Nephron (organoid): ENCODE results near the gene HS3ST3A1.

Experiments
- H3K27ac Mint-ChIP-seq, 3 experiments: 2 replicates each; pipeline ENCODE4 v1.8.0; 2020; ENCODE audit warnings: mixed read lengths in 3 of 3, mild to moderate bottlenecking in 2 of 3, moderate library complexity in 1 of 3
- H3K27me3 Mint-ChIP-seq: 2 replicates; pipeline ENCODE4 v1.8.0; 2021; ENCODE audit warnings: low read depth, mild to moderate bottlenecking, moderate library complexity, mixed read lengths
- H3K36me3 Mint-ChIP-seq: 2 replicates; pipeline ENCODE4 v1.8.0; 2020; ENCODE audit warnings: low read depth, mixed read lengths
- H3K4me1 Mint-ChIP-seq: 2 replicates; pipeline ENCODE4 v1.8.0; 2020; ENCODE audit warnings: mixed read lengths
- H3K4me3 Mint-ChIP-seq, 3 experiments: 2 replicates each; pipeline ENCODE4 v1.8.0; 2020; ENCODE audit warnings: mild to moderate bottlenecking in 3 of 3, mixed read lengths in 3 of 3, moderate library complexity in 2 of 3
- H3K9me3 Mint-ChIP-seq: 2 replicates; pipeline ENCODE4 v1.8.0; 2020; ENCODE audit warnings: mixed read lengths
- TF ChIP-seq, protein P1 (sequence below), 3 experiments: fragments of 200-600 bp; sonication (generic); IDR thresholded peaks; one replicate each; pipeline ENCODE4 v1.5.0; 2021; ENCODE audit warnings: antibody characterized with exemption in 3 of 3; ENCODE audit not compliant: unreplicated experiment in 3 of 3

HS3ST3A1 gene

DNA sequence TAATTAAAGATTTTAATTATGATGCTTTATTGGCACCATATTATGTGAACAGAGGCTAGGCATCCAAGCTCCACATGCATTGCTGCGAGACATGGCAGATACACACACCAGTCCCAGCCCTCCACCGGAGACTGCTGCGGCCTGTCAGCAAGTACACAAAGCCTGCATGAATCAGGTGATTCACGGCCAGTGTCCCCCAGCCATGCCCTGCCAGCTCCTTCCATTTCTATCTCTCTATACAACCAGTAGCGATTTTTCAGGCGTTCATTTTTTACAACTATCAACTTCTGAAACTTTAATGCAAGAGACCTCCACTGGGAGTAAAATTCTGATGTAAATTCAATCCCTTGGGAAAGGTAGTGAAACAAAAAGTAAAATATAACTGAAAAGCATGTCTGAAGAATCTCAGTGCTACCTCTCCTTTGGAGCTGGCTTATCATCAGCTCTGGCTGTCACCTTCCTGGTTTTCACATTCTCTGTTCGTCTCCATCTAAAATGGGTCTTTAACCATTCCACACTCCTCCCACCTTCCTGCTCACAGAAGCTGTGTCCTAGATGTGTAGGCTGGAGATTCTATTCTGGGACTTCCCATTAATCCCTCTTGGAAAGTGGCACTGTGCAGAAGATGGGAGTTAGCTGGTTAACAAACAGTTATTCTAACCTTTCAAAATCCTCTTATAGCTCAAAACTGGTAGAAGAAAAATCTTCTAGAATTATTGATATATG, 32.2 kb downstream of the HS3ST3A1 start:
- Mint-ChIP-seq H3K27me3 (peaks cover 16% of the 10 kb centered on the region), H3K9me3 (peaks cover 21% of the 10 kb centered on the region), H3K4me1 (peaks cover 44% of the 10 kb centered on the region), H3K27ac (peak overlapping the region; percentile 31 to 71 (median 36)), H3K4me3 (peak overlapping the region in 1 of 3 experiments; percentile 28), H3K36me3 (peaks cover 38% of the 10 kb centered on the region)
- TF ChIP-seq, protein P1, sequence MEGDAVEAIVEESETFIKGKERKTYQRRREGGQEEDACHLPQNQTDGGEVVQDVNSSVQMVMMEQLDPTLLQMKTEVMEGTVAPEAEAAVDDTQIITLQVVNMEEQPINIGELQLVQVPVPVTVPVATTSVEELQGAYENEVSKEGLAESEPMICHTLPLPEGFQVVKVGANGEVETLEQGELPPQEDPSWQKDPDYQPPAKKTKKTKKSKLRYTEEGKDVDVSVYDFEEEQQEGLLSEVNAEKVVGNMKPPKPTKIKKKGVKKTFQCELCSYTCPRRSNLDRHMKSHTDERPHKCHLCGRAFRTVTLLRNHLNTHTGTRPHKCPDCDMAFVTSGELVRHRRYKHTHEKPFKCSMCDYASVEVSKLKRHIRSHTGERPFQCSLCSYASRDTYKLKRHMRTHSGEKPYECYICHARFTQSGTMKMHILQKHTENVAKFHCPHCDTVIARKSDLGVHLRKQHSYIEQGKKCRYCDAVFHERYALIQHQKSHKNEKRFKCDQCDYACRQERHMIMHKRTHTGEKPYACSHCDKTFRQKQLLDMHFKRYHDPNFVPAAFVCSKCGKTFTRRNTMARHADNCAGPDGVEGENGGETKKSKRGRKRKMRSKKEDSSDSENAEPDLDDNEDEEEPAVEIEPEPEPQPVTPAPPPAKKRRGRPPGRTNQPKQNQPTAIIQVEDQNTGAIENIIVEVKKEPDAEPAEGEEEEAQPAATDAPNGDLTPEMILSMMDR (IDR thresholded peaks at IDR 0.05; ENCODE audit: unreplicated experiment in 3 of 3): no peak

DNA sequence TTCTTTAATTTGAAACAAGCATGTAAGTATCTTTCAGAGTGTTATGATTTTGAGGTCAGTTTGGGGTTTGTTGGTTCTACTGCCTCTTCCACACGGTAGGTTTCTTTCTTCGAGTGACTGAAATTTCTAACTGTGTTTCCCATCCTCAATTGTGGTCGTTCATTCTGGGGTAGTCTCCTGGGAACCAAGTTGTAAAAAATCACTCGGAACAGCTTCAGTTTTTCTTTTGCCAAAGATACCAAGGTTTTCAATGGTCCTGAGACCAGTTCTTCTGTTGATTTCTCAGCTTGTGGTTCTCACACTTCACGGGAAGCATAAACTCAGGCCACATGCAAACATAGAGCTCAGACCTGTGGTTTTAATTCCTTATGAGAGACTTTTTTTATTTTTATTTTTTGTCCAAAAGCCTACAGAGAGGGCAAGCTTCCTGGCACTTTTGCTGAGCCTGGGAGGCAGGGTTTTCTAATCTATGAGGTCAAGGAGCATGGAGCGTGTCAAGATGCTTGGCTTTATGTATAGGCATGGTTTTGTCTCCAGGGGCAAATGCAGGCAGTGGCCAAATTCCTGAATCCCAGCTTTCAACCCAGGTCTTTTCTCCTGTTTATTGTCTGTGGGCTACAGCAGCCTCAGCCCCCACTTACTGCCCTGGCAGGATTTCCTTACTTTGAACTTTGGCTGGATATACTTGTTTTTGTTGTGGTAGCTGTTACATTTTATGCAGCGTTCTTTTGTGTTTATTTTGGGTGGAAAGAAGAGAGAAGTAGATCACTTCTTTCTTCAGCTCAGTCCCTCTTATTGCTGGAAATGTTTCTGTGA, 32.9 kb downstream of the HS3ST3A1 start:
- Mint-ChIP-seq H3K27me3 (peaks cover 15% of the 10 kb centered on the region), H3K27ac (peak overlapping the region; percentile 31 to 71 (median 36)), H3K4me3 (no peak overlapping the region), H3K4me1 (peaks cover 44% of the 10 kb centered on the region), H3K36me3 (peaks cover 35% of the 10 kb centered on the region), H3K9me3 (peaks cover 21% of the 10 kb centered on the region)
- TF ChIP-seq, protein P1 (IDR thresholded peaks at IDR 0.05; ENCODE audit: unreplicated experiment in 3 of 3): no peak

DNA sequence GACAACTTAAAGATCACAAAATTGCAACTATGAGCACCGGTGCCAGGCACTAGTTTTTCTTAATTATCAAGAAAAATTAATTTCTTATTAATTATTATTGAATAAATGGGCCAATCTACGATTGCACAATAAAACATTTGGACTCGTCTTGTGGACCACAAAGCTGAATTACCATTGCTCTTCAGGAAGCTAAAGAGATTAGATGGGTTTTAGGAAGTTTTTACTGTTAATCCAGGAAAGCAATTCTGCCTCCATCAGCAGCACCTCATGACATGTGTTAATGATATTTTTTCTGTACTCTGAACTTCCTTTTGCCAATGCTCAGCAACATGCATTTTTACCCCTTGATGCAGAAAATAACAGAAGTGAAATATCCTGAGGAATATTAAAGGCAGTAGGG, 37.9 kb downstream of the HS3ST3A1 start:
- peaks cover 28% of the 10 kb centered on the region for H3K36me3 Mint-ChIP-seq
- TF ChIP-seq, protein P1 (IDR thresholded peaks at IDR 0.05; ENCODE audit: unreplicated experiment in 3 of 3): no peak
- peaks cover 23% of the 10 kb centered on the region for H3K4me1 Mint-ChIP-seq
- no peak overlapping the region for H3K4me3 Mint-ChIP-seq
- peaks cover 18% of the 10 kb centered on the region for H3K27me3 Mint-ChIP-seq
- H3K9me3 Mint-ChIP-seq: peaks cover 14% of the 10 kb centered on the region
- peak overlapping the region in 1 of 3 experiments; percentile 64 for H3K27ac Mint-ChIP-seq

DNA sequence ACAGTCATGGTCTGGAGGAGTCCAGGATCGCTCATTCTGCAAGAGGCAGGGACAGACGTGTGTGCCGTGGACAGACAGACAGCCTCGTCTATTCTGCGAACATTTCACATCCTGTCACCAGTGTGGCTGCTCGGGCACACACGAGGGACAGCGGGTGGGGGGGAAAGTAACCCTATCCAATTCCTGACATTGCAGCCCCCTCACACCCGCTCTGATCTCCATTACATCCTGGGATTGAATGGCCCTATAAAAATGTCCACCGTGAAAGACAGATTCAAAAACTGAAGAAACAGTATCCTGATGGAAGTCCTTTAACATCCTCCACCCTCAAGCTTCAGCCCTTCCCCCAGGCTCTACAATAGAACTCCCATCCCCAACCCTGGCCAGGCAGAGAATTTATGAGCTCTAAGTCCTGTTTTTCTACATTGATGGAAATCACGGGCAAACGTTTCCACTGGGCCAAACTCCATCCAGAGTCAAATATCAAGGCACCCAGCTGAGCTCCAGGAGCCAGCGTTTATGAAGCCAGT, 39.4 kb downstream of the HS3ST3A1 start:
- peaks cover 20% of the 10 kb centered on the region for H3K4me1 Mint-ChIP-seq
- TF ChIP-seq, protein P1 (IDR thresholded peaks at IDR 0.05; ENCODE audit: unreplicated experiment in 3 of 3): no peak
- H3K27me3 Mint-ChIP-seq: peaks cover 21% of the 10 kb centered on the region
- peak overlapping the region; percentile 54 to 85 (median 64) for H3K27ac Mint-ChIP-seq
- H3K36me3 Mint-ChIP-seq: peaks cover 15% of the 10 kb centered on the region
- peak overlapping the region; percentile 3 to 40 (median 24) for H3K4me3 Mint-ChIP-seq
- H3K9me3 Mint-ChIP-seq: peaks cover 10% of the 10 kb centered on the region

DNA sequence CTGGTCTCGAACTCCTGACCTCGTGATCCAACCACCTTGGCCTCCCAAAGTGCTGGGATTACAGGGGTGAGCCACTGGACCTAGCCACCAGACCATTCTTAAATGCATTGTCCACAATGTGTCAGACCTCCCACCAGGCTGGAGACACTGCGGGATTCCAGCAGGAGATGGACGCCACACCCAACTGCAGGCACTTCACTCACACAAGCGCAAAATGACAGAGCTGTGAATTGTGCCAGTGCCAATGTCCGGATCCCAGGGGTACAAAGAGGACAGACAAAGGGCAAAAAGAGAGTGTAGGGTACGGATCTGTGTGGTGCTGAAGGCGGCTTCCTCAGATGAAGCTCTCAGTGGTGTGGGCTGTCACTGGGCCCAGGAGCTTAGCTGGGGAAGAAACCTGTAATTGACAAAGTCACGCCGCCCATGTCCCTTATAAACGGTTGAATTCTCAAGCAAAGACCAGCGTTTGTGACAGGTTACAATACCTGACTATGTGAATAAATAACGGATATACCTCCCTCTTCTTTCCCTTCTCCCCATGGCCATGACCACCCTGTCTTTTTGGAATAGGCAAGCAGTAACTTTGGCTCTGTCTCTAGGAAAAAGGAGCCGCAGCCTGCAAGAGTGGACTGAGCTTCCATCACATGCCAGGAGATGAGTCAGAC, 40.0 kb downstream of the HS3ST3A1 start:
- H3K36me3 Mint-ChIP-seq: peaks cover 13% of the 10 kb centered on the region
- H3K27me3 Mint-ChIP-seq: peaks cover 26% of the 10 kb centered on the region
- peaks cover 20% of the 10 kb centered on the region for H3K4me1 Mint-ChIP-seq
- peak overlapping the region in 1 of 3 experiments; percentile 40 for H3K4me3 Mint-ChIP-seq
- peaks cover 8% of the 10 kb centered on the region for H3K9me3 Mint-ChIP-seq
- TF ChIP-seq, protein P1 (IDR thresholded peaks at IDR 0.05; ENCODE audit: unreplicated experiment in 3 of 3): no peak
- H3K27ac Mint-ChIP-seq: peak overlapping the region; percentile 54 to 85 (median 64)
